Urothelium cell line (cell line): Measurements from ENCODE around the gene OR4S1.
A peak's percentile ranks its signal among the peaks of the same experiment; 100 is the strongest.
"Not testable (repeated sequence)": the region's sequence is repeated elsewhere in the genome, so short reads cannot be mapped to it uniquely, and the experiment has no call there.

Source experiments
- DNase-seq: peaks from one replicate; pipeline ENCODE4 v3.0.0; 2011; ENCODE audit warnings: low spot score, mixed read lengths
- FAIRE-seq: peaks from 2 replicates; lab custom pipeline; 2011; peaks lifted over from hg19 to GRCh38; lab: Jason Lieb, UNC

Gene OR4S1

DNA sequence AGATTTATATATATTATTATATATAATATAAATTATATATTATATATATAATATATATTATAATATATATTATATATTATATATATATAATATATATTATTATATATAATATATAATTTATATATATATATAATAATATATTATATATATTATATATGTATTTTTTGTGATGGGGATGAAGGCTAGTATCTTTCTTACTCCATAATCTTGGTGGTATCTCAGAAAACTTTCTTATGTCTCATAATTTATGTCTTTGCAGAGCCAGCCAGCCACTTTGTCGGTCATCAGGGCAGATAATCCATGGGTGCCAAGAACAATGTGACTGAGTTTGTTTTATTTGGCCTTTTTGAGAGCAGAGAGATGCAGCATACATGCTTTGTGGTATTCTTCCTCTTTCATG, at the start of gene OR4S1:
OR4S1 (plus strand) TSS at position 301 of the 400 bp plus-strand sequence; CDS start at position 301, 0 bp downstream.
- DNase-seq (no peak), FAIRE-seq (no peak)

DNA sequence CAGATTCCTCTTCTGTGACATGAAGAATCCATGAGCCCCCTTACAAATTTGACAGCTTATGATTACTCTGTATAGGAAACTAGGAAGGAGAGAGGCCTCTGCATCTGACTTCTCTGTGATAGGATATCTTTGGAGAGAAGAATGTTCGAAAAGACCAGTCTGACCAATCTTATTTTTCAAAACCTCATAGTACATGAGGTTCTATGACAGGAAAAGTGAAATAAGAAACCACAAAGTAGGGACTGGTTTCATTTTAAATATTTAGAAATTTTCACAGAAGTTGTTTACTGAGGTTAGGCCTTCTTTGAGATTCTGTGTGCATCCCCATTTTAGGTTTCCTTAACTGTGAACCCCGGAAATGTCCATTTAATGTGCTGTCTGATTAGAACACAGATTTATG, 44.4 kb upstream of the OR4S1 start:
- no peak for DNase-seq
- FAIRE-seq = no peak

DNA sequence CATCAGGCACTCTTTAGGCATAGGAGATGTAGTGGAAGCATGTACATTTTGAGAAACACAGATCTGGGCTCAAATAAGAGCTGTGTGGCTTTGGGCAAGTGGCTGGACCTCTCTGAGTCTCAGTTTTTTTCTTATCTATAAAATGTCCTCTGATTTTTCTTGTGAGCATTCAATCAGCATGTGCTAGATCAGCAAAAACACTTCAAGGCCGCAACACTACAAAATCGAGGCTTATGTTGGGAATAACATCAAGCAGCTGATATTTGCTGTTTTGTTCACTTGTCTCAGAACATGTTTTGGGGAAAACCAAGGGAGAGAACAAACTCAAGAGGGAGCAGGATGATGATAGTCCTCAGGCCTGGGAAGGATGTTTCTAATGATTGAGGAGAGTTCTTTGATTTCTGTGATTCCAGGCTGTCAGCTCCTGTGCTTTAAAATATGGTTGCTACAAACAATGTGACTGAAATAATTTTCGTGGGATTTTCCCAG, 42.6 kb upstream of the OR4S1 start, which contains the start of gene OR4X1:
OR4X1 (plus strand) TSS at position 439 of the 489 bp plus-strand sequence; CDS start at position 439, 0 bp downstream.
- FAIRE-seq (no peak), DNase-seq (no peak)

GRCh38 chr11:48270621-48271020, 35.4 kb upstream of the OR4S1 start:
- DNase-seq (no peak), FAIRE-seq (no peak)

GRCh38 chr11:48272606-48273005, 33.4 kb upstream of the OR4S1 start:
- FAIRE-seq = no peak
- no peak for DNase-seq

DNA sequence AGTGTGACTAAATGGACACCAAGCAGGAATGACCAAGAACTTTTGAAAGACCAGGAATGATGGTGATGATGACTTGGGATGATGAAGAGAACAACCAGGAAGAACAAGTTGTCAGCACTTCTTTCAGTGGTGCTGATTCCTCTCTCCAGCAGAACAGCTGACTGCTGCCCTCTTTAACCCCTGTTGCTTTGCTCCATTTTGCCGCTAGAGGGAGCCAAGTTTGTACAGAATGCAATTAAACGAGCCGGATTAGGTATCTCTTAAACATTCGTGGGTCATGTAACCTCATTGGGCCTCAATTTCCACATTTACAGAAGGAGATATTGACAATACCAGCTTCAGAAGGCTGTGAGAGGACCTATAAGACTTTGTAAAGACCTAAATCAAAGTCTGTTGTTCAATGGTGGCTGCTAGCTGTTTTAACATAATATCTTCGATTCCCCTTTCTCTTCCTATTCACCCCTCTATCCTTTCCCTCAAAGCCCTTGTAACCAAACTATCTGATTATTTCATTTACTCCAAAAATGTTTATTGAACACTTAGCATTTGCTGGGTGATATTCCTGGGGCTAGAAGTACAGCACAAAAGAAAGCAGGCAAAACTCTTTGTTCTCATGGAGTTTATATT, 1.9 kb downstream of the OR4S1 start:
- FAIRE-seq (peak; percentile 78), DNase-seq (peak; percentile 71)

DNA sequence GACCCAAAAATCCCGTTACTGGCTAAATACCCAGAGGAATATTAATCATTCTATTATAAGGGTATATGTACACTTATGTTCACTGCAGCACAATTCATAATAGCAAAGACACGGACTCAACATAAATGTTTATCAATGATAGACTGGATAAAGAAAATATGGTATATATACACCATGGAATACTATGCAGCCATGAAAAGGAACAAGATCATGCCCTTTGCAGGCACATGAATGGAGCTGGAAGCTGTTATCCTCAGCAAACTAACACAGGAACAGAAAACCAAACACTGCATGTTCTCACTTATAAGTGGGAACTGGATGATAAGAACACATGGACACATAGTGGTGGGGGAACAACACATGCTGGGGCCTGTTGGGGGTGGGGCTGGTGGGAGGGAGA, 7.6 kb downstream of the OR4S1 start:
- not testable (repeated sequence) for DNase-seq, FAIRE-seq

DNA sequence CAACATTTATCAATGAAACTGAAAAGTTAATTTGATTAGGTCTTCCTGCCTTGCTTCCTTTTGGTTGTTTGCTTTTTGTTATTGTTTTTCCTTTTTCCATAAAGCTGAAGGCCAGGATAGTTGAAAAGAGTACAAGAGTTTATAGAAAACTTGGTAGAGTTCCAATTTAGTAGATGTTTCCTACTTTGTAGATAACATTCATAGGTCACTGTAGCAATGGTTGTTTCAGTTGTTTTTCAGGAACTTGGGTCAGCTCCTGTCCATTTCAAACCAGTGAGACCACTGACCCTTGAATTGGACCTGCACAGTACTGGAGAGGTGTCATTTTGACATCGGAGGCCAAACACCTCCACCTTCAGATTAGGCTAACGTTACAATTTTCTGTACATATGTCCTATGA, 13.8 kb downstream of the OR4S1 start:
- not testable (repeated sequence) for DNase-seq, FAIRE-seq

DNA sequence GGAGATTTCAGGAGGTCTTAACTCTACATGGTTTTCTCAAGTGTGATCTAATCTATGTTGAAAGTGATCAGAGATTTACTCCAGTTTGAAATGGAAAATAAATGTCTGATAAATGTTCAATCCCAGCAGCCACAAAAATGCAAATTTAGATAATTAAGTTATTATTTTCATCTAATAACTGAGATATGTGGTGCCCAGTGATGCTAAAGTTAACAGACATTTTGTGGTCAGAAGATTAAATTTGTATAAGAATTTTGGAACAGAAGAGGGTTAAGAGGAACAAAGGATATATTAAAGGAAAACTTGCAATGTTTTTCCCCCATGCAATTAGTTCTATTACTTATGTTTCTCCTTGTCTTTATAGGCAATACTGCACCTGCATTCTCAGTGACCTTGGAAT, 18.6 kb downstream of the OR4S1 start, which contains the start of gene OR4C3:
OR4C3 (plus strand) TSS at position 301 of the 400 bp plus-strand sequence. CDS start 102 bp downstream, outside the sequence.
- not testable (repeated sequence) for FAIRE-seq

GRCh38 chr11:48341466-48341865, 35.4 kb downstream of the OR4S1 start:
- no peak for DNase-seq

More for the DNA sequence above, 18.6 kb downstream of the OR4S1 start, which contains the start of gene OR4C3:
- not testable (repeated sequence) for DNase-seq

DNA sequence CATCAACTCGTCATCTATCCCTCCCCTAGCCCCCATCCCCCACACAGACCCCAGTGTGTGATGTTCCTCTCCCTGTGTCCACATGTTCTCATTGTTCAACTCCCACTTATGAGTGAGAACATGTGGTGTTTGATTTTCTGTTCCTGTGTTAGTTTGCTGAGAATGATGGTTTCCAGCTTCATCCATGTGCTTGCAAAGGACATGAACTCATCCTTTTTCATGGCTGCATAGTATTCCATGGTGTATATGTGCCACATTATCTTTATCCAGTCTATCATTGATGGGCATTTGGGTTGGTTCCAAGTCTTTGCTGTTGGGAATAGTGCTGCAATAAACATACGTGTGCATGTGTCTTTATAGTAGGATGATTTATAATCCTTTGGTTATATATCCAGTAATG, 36.5 kb downstream of the OR4S1 start:
- not testable (repeated sequence) for DNase-seq, FAIRE-seq

More at GRCh38 chr11:48341466-48341865, 35.4 kb downstream of the OR4S1 start:
- no peak for FAIRE-seq

DNA sequence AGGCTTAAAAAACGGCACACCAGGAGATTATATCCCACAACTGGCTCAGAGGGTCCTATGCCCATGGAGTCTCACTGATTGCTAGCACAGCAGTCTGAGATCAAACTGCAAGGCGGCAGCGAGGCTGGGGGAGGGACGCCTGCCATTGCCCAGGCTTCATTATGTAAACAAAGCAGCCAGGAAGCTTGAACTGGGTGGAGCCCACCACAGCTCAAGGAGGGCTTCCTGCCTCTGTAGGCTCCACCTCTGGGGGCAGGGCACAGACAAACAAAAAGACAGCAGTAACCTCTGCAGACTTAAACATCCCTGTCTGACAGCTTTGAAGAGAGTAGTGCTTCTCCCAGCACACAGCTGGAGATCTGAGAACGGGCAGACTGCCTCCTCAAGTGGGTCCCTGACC, 40.3 kb downstream of the OR4S1 start:
- FAIRE-seq, DNase-seq: not testable (repeated sequence)

- DNase-seq (no peak), FAIRE-seq (no peak)
These were observed 48.0 kb downstream of the OR4S1 start for GRCh38 chr11:48354013-48354412.

DNA sequence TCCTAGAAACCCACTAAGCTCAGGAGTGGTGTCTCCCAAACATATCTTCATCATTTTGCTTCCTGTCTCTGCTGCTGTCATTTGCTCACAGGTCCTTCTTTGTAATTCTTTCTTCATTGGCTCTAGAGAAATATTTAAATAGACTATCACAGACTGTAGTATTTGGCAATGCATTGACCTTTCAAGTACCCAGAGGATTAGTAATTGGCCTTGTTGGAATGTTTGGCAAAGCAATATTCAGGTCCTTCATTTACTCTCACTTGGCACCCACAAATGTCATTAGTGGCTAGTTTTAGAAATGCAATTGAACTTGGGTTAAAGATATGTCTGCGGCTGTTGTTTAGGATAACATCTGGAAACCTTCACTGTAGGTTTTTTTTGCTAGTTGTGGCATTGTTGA, 48.7 kb downstream of the OR4S1 start:
- DNase-seq (no peak), FAIRE-seq (no peak)
